GM19452 (cell line): ENCODE data around the gene FBXO46.
"Not testable (repeated sequence)": the region's sequence is repeated elsewhere in the genome, so short reads cannot be mapped to it uniquely, and the experiment has no call there.

Experiments used
- ATAC-seq: cut with Tn5 transposase; IDR thresholded peaks from one replicate; pipeline ENCODE4 v1.9.1; 2021; ENCODE audit not compliant: unreplicated experiment

Gene FBXO46

DNA sequence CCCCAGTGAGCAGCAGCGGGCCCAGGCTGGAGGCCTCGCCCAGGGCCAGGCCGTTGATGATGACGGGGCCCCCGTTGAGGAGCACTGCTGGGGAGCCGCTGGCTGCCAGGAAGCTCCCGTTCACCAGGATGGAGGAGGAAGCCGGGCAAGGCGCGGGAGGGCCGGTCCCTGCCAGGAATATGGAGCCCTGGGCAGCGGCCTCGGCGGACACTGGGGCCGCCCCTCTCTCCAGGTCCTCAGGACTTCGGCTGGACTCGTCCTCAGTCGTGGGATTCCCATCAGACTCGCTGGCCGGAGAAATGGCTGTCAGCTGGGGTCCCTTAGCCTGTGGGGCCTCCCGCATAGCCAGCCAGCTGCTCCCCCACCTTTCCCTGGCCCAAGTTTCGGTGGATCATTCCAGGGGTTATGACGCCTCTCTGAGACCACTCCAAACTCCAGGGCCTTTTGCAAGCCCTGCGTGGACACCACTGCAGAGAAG lies 36.2 kb upstream of the FBXO46 start:
- no peak for ATAC-seq

- ATAC-seq = no peak
Observed at GRCh38 chr19:45766296-45766868, 35.7 kb upstream of the FBXO46 start.

DNA sequence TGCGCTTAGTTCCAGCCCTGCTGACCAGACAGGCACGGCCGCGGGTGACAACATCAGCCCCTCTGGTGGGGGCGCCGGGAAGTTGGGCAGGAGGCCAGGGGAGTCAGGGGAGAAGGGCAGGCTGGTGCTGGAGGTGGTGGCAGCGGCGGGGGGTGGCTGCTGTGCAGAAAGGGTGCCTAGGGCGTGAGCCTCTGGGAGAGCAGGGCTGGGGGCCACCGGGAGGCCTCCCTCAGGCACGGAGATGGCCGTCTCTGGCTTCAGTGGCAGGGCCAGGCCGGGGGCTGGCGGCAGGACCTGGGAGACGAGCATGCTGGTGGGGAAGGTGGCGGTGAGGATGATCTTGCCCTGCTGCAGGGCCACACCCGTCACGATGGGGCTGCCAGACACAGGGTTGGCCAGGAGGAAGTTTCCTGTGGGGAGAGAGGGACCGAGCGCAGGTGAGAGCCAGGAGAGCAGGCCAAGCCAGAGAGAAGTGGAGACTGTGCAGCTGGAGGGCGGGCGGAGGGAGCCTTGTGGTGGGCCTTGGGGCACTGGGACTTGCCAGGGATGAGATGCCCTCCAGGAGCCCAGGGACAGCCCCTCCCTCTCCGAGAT lies 35.1 kb upstream of the FBXO46 start:
- ATAC-seq = no peak

DNA sequence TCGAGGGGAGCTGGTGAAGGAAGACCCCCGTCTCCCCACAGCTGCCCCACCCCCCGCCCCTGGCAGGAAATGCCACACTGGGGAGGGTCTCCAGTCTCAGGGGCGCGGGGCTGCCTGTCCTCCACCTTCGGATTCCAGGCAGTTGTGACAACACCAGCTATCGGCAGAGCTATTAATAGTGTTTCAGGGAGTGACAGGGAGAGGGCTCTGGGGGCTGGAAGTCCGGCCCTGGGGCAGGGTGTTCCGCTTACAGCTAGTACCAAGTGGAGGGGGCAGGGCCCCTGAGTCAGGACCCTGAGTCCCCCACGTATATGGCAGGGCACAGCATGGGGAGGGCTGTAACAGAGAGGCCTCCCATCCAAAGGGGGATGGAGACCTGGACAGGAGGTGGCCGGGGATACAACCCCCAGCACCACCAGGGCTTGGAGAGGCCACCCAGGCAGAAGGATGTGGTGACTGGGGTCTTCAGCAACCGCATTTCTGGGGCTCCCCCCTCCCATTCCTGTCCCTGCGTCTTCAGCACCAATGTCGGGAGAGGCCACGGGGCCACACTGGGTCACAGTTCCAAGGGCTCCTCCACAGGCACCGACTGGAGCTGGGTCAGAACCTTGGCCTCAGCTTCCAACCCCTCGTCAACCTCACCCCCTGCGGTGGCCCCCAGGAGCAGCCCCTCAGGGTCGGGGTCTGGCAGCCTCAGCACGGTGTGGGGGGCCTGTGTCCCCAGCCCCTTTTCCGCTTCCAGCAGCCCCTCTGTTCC lies 34.4 kb upstream of the FBXO46 start:
- no peak for ATAC-seq

- no peak for ATAC-seq
Observed at GRCh38 chr19:45764475-45764874, 33.8 kb upstream of the FBXO46 start.

GRCh38 chr19:45763691-45764294 lies 33.1 kb upstream of the FBXO46 start:
- ATAC-seq = no peak

DNA sequence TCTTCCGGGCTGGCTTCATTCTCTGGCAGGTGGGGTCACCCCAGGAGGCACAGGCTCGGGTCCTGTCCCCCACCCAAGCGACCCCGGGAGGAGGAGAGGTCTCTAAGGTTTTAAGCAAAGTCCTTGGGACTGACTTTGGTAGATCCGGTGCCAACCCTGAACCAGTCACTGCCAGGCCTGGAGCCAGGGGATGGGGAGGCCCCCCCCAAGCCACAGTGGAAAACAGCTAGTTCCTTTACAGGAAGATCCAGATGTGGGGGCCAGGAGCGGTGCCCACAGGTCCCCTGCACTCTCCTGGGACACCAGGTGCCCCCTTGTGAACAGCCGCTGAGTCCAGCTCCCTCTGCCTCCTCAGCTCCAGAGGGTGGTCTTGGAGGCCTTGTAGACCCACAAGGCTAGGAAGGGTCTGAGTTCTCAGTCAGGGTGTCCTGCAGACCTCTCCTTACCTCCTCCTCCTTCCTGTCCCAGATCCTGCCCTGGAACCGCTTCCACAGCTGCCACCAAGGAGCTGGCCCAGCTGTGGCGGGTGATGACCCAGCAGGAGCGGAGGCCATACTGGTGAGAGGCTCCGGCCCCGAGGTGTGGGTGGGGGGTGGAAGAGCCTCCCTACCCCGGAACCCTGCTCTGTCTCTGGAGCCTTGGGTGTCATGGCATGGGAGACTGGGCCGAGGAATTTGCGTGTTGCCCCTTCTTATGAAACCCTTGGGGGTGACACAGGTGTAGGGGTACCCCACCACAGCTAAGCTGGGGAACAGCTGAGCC lies 32.4 kb upstream of the FBXO46 start:
- ATAC-seq = no peak

- ATAC-seq = no peak
Observed at GRCh38 chr19:45761714-45762113, 31.0 kb upstream of the FBXO46 start.

- no peak for ATAC-seq
Observed at GRCh38 chr19:45758921-45759320, 28.2 kb upstream of the FBXO46 start.

DNA sequence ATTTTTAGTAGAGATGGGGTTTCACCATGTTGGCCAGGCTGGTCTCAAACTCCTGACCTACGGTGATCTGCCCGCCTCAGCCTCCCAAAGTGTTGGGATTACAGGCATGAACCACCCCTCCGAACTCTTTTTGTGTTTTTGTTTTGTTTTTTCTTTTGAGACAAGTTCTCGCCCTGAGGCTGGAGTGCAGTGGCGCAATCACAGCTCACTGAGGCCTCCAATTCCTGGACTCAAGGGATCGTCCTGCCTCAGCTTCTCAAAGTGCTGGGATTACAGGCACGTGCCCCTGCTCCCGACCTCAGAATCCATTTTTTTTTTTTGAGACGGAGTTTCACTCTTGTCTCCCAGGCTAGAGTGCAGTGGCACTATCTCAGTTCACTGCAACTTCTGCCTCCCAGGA lies 27.0 kb upstream of the FBXO46 start:
- no peak for ATAC-seq

GRCh38 chr19:45754323-45754722 lies 23.6 kb upstream of the FBXO46 start:
- no peak for ATAC-seq

DNA sequence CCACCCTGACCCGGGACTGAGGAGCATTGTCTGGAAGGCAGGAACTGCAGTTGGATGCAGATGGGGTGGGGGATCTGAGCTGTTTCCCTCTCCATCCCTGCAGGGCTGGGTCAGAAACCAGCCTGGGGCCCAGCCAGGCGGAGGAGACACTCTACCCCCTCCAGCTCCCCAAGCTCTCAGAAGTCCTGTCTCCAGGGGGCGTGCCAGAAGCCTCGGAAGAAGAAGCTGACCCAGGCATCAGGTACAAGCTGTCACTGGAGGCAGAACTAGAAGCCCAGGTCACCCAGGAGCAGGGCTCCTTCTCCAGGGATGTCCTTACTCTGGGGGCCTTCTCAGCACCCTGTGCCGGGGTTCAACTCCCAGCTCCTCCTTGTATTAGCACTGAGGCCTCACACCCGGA lies 22.9 kb upstream of the FBXO46 start:
- no peak for ATAC-seq

GRCh38 chr19:45752639-45753038 lies 21.9 kb upstream of the FBXO46 start:
- ATAC-seq = no peak

- not testable (repeated sequence) for ATAC-seq
Observed at GRCh38 chr19:45751483-45751882, 20.8 kb upstream of the FBXO46 start.

- no peak for ATAC-seq
Observed at GRCh38 chr19:45747513-45747912, 16.8 kb upstream of the FBXO46 start.

DNA sequence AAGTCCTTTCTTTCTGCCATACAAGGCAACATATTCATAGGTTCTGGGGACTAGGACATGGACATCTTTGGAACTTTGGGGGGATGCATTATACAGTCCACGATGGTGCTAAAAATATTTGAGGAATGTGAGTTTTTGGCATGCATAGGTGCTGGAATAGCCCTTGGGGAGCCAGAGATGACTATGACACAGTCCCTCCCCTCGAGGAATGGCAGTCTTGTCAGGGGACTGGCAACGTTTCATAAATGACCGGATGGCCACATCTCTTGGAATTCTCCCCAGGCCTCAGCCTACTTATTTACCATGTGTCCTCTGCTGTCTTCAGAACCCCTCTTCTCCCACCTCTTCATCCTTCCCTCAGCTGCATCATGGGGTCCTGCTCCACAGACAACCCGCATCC lies 16.2 kb upstream of the FBXO46 start:
- ATAC-seq = no peak

DNA sequence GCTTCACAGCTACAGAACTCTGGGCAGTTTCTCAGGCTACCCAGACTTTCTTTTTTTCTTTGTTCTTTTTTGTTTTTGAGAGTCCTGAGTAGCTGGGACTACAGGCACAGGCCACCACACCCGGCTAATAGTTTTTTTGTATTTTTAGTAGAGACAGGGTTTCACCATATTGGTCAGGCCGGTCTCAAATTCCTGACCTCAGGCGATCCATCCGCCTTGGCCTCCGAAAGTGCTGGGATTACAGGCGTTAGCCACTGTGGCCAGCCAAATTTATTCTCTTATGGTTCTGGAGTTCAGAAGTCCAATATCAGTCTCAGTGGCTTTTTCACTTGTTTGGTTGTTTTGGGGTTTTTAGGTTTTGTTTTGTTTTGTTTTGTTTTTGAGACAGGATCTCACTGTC lies 14.9 kb upstream of the FBXO46 start:
- ATAC-seq = no peak

- ATAC-seq = no peak
Observed at GRCh38 chr19:45742969-45743368, 12.3 kb upstream of the FBXO46 start.

DNA sequence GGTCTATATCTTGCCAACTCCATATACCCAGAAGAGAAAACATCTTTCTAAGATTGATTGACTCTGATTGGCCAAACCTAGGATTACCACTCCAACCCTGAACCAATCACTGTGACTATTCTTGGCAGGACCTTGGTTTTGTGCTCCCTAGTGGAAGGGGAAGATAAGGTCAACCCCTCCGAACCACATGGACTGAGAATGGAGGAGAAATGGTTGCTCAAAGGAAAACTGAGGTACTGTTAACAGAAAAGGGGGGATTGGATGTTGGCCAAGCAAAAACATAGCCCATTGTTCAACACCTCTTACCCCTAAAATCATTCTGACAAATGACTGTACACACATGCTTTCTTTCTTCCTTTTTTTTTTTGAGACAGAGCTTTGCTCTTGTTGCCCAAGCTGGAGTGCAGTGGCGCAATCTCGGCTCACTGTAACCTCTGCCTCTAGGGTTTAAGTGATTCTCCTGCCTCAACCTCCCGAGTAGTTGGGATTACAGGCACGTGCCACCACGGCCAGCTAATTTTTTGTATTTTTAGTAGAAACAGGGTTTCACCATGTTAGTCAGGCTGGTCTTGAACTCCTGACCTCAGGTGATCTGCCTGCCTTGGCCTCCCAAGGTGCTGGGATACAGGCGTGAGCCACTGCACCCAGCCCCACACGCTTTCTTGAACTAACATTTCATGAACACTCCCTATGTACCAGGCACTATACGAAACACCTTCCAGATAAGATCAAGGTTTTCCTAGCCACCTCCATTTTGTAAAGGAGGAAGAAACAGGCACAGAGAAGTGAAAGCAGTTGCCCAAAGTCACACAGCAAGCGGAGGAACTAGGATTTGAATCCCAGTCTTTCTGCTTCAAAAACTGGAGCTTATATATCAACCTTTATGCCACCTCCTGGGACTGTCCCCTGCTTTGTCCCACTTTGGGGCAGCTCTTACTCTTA lies 9.1 kb upstream of the FBXO46 start:
- ATAC-seq = no peak

DNA sequence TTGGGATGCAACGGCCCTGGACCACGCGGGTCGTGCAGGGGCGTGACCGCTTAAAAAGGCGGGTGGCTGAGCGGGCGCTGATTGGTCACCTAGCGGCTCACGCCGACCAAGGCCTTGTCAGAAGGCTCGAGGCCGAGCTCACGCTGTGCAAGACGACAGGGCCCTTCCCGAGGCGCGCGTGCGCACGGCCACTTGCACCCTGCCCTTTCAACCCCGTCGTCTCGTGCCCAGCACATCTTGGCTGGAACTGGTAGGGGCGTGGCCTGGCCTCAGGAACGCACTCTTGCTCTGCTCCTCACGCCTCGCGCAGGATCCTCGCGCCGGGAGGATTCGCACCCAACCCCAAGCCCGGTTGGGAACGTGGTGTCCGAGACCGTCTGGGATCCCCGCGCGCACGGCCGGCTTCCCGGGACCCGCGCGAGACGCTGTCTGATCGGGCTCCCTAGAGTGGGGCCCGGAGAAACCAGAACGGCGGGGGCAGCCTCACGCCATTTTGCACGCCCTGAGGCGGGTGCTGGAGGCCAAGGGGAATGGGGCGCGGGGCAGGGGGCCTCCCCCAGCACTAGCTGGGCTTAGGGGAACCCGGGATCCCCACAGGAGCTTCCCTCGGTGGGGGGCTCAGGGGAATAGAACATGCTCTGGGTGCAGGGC lies 2.6 kb upstream of the FBXO46 start, which contains the start of gene MEIOSIN:
Gene MEIOSIN, plus strand, starts transcription at position 280 of the 651 bp plus-strand sequence. CDS start 1,938 bp downstream, outside the sequence.
- no peak for ATAC-seq
